GM19193 (cell line): Measurements from ENCODE around the gene KLHL30.

Source experiments
- POLR2A ChIP-seq: IDR thresholded peaks from 4 replicates; pipeline ENCODE4 v1.6.1; 2011; ENCODE audit not compliant: insufficient read depth, insufficient read length; ENCODE audit errors: extremely low read depth

KLHL30 gene

DNA sequence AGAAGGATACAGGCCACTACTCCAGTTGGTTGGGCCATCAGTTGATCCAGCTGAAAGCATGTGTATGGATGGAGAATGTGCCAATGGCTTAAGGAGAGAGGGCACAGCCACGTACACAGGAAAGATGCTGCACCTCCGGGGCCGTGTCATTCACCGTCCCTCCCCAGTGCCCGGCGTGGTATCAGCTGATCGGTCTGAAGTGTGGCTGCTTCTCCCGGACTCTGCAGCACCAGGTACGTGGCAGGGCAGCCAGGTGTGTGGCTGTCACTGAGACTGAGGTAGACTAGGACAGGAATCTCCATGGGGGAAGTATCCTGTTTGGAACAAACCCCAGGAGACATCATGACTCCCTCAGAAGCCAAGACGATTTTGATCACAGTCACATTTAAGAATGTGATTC lies 16.1 kb downstream of the KLHL30 start:
- no peak for TF ChIP-seq POLR2A

DNA sequence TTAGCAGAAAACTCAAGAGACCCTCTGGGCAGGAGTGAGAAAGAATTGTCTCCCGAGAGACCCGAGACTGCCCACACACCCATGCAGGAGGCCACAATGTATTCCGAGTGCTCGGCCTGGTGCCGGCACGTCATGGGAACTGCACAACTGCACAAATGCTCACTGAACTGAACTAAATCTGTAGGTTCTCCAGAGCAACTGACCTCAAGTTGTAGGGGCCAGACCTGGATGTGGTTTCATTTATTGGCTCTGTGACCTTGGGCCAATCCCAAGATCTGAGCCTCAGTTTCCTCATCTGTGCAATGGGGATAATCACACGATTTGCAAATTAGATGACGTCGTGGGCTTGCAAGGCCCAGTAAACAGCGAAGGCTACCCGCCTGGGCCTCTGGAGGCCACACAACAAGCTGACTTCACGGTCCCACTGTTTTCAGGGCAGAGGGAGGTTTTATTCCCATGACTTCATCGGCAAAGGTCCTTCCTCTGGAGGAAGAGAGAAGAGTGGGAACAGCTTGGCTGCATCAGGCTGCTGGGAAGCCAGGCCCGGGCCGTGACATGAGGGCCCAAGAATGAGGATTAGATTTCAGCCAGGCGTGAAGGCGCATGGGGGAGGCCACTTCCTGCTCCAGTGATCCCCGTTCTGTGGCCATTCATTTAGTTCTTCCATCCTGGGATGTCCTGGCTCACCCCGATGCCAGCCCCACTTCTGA lies 16.7 kb downstream of the KLHL30 start:
- no peak for TF ChIP-seq POLR2A

DNA sequence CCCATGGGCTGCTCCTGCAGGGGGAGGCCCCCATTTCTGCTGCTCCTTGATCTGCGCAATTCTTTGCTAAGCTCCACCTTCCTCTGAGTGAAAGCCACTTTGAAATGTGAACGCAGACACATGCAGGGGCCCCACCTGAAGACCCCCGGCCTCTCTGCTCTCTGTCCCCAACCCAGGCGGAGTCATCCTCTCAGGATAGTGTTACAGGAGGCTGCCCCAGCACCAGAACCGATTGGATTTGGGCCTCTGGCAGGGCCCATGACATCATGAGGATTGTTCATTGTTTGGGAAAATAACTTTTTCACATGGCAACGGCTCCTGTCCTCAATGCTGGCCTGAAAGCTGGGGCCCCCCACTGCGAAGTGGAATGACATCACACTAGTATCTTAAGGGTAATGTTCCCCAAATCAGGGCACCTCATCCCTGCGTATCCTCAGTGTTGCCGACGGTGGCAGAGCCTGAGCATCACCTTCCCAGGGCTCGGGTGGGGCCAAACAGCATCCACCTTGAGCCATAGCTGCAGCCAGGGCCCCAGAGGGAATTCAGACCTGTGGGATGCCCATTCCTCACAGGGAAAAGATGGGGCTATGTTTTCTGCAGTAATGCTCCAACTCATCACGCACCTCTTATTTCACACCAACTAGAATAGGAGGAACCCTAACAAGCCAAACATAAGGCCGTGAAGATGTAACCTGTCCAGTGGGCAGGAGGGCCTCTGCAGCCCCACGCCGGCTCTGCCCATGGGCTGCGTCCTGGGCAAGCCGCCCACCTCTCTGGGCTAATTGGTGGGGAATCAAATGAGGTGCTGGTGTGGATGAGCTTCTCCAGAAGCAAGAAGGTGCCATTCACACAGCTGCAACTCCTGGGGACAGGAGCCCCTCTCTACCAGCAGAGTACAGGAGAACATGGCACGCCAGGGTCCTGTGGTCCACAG lies 17.6 kb downstream of the KLHL30 start:
- TF ChIP-seq POLR2A: no peak

DNA sequence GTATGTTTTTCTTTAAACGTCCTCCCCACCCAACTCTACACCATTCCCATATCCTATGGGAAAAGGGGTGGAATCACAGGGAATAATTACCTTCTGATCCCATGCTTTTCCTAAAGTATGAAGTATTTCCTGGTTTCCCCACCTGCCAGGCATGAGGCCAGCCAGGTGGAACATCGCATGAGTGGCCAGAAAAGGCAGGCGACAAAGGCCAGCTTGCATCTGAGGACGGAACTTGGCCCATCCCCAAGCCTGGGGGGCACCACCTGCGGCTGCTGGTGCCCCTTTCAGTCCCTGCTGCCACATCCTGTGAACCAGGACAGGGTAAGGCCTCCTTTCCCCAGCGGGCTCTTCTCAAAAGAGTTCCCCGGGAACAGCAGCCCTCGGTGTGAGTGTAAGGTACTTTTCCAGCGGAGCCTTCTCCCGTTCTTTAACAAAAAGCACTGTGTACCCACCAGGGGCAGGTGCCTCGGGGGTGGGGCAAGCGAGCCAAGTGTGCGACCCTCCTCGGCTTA lies 19.1 kb downstream of the KLHL30 start:
- TF ChIP-seq POLR2A: no peak

DNA sequence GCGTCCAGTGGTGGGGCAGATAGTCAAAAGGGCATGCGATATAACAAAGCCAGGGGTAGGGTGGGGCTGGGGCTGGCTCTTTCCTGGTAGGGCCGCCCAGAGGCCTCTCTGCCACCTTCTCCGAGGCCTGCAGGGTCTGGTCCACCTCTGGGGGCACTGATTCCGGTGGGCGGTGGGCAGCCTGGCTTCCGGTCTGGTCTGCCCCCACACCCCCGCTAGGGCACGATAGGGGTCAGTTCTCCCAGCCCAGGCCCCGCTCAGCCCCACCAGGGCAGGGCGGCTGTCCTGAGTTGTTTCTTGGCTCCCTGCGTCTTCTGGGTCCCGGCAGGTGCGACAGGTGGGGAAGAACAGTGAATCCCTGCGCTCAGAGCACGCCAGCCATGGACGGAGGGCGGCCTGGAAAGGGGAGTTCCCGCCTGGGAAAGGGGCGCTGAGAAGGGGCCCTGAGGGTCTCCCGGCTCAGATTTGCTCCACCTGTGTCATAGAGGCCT lies 19.6 kb downstream of the KLHL30 start:
- TF ChIP-seq POLR2A: no peak

DNA sequence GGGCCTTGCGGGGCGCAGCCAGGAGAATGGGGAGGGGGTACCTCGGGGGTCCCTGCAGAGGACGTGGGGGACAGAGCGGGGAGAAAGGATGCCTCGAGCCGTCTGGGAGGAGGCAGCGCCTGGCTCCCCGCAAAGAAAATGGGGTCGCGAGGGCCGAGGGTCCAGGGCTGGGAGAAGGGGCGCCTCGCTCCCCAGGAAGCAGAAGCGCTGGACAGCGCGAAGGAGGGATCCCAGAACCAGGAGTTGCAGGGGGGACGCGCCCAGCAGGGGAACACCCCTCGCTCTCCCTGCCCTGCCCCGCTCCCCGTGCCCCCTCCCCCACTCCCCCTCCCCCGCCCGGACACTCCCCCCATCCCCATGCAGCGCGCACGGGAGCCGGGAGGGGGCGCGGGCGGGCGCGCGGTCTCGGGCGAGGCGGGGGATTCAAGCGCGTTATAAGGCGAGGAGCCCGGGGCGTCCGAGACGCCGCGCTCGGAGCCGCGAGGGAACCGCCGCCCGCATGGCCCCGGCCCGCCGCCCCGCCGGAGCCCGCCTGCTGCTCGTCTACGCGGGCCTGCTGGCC lies 20.1 kb downstream of the KLHL30 start, which contains the start of gene ERFE:
TSS of gene ERFE (plus strand) at position 462 of the 562 bp plus-strand sequence. CDS start at position 500, 38 bp downstream.
- TF ChIP-seq POLR2A: no peak

DNA sequence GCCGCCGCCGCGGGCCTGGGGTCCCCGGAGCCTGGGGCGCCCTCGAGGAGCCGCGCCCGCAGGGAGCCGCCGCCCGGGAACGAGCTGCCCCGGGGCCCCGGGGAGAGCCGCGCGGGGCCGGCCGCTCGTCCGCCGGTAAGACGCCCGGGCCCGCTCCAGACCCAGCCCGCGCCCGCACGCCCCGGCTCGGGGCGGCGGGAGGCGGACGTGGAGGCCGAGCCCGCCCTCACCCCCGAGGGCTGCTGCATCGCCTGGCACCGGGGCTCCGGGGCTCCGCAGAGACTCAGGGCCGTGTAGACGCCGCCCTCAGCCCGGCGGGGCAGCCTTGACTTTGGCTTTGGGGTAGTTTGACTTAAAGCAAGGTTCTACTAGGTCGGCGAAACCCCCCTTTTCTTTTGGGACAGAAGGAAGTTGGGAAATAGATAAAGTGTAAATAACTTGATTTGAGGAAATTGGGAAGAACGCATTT lies 20.6 kb downstream of the KLHL30 start:
- no peak for TF ChIP-seq POLR2A

DNA sequence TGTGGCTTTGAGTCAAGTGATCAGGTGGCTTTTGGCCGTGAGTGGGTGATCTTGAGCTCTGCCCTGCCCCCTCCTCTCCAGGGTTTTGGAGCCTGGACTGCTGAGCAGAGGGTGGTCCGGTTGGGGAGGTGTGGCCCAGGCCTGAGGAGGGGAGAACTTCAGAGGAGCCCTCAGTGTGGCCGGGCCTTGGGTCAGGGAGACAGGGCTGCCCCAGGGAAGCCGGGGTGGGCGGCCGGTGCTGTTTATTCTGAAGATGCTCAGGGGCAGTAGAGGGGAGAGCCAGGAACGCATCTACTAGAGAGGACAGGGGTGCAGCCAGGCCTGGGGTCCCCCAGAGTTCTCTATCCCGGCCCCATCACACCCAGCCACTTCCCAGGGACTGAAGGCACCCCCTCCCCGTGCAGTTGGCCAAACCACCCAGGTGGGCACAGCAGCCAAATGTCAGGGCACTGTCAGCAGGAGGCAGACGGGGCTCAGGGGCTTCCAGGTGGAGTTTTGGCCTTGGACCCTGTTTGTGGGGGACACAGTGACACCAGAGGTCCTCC lies 21.3 kb downstream of the KLHL30 start:
- TF ChIP-seq POLR2A: no peak

DNA sequence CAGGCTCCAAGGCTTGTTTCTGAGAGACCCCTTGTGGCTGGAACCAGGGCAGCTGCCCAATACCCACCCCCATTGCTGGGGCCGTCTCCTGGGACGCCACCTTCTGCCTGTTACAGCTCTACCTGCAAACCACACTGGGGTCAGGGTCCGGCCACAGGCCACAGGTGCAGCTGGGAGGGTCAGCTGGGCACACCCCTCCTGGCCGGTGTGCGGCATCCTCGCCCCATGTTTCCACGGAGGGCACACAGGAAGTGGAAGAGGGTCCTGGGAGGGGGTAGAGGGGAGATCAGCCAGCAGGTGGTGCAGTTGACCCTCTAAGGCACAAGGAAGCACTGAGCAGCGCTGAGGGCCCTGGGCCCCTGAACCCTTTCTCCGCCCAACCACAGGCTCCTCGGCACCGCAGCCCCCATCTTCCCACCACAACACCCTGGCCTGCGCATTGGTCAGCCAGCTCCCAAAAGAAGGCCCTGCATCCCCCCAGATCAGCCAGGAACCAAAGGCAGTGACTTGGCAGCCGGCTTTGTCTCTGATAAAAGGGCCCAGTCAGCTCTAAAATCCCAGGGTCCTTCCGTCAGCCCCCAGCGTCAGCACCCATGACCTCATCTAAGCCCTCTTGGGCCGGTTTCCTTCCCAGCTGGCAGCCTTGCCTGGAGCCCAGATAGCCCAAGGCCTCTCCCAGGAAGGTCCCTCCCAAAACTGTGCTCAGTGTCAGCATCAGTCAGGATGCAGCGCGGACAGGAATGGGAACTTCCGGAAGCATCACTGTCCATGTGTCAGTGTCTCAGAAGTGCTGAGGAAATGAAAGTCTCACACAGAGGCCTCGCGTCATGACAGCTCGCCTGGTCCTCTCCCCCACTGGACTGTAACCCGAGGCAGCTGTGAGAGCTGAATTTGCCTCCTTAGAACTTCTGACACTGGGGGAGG lies 22.0 kb downstream of the KLHL30 start:
- no peak for TF ChIP-seq POLR2A

DNA sequence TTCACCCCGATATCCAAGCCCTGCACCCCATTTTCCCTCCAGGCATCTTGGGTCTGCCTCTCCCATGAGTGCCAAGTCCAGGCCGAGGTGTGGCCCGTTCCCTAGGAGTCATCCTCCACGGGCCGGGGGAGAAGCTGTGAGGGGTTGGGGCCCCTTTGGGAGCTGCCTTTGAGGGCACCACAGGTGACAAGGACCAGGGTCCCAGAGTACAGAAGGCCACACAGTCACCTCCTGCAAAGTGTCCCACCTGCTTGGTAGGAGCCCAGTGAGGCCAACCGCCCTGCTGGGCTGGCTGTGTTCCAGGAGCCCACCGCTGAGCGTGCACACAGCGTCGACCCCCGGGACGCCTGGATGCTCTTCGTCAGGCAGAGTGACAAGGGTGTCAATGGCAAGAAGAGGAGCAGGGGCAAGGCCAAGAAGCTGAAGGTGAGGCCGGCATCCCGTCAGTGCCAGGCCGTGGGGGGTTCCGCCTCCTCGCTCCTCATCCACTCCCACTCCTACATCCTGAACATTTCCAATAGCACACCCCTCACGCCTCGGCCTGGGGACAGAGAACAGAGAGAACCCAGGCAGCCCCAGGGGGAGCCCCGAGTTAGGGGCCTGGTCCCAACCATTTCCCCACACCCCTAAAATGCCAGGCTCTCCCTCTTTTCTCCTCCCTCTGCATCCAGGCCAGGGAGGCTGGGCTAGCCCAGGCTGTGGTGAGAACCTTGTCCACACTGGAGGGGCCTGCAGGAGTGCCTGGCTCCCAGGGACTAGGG lies 23.0 kb downstream of the KLHL30 start:
- no peak for TF ChIP-seq POLR2A

DNA sequence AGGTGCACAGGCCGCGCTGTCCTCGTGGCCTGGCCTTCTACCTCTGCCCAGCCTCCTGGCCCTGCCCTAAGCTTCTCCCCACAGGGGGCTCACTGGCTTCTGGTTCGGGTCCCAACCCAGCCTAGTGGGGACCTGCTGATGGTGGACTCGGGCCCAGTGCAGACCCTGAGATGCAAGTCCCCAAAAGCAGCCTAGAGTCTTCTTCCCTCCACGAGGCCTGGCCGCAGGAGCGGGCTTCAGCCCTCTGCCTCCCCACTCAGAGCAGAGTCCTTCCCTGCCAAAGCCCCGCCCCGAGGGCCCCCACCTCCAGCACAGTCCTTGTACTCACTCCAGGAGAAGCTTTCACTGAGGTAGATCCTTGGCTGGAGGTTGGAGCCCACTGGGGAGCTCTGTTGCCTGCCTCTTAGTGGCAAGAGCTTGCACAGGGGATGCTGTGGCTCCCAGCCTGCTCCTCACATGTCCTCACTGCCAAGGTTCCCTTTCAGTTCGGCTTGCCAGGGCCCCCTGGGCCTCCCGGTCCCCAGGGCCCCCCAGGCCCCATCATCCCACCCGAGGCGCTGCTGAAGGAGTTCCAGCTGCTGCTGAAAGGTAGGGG lies 23.9 kb downstream of the KLHL30 start:
- no peak for TF ChIP-seq POLR2A

DNA sequence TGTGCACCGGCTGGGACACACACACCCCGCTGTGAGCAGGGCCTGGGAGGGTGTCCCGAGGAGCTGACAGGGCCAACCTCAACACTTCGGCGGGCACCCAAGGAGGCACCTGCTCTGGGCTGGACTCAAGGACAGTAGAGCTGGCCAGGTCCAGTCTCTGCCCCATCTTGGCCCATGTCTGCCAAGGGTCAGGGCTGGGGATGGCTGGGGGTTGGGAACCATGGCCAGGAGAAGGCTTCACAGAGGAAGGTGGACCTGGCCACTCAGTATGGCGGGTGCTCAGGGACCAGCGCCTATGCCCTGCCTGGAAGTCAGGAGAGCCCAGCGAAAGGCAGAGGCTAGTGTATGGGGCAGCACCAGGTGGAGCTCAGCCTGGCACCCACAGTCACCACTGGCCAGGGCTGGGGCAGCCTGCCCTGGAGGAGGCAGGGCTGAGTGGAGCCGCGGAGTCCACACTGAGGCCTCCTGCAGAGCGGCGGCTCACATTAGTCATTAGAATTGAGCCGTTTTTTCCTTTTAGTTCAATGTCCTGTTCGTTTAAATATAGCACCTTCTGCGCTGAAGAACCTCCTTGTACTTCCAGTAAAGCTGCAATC lies 24.5 kb downstream of the KLHL30 start:
- no peak for TF ChIP-seq POLR2A
